HepG2 (cell line): Measurements from ENCODE around the gene PLEKHA5.

Source experiments
- ELF4 ChIP-seq: sonication (generic); formaldehyde crosslinking; IDR thresholded peaks from 2 replicates; pipeline ENCODE4 v1.5.0; 2020; ENCODE audit warnings: missing genetic modification reagents, mild to moderate bottlenecking, moderate library complexity, borderline replicate concordance
- ZFP37 ChIP-seq: sonication (generic); formaldehyde crosslinking; IDR thresholded peaks from 2 replicates; pipeline ENCODE4 v1.4.0; 2020; ENCODE audit warnings: missing genetic modification reagents, borderline replicate concordance
- ZNF350 ChIP-seq: sonication (generic); formaldehyde crosslinking; IDR thresholded peaks from 2 replicates; pipeline ENCODE4 v1.4.0; 2020; ENCODE audit warnings: mild to moderate bottlenecking, low read depth, missing genetic modification reagents, borderline replicate concordance

GRCh38 chr12:19332196-19332595 lies 202.7 kb downstream of the PLEKHA5 start:
- no peak for TF ChIP-seq ZFP37 (CRISPR knock-in tag)
- TF ChIP-seq ELF4 (CRISPR knock-in tag): no peak
- no peak for TF ChIP-seq ZNF350
